ENCODE results near the gene BANF2. TPM values are rescaled to one million over a fixed set of nuclear protein-coding genes. Genes with fewer than 3 reads are reported as not detected.

The BANF2 gene
- total and polyA plus RNA-seq, 9 donors = not detected

GRCh38 chr20:17667445-17667844 lies 32.3 kb upstream of the BANF2 start:
- intact Hi-C loops (cut with DNase I) = no loop called here
- no peak overlapping the region for H3K27ac ChIP-seq
- H3K9me3 ChIP-seq = no peaks in the 10 kb centered on the region
- no peak overlapping the region for H3K4me3 ChIP-seq
- no peak for DNase-seq
- H3K27me3 ChIP-seq = no peaks in the 10 kb centered on the region
- peaks cover 9% of the 10 kb centered on the region for H3K4me1 ChIP-seq (ENCODE audit: insufficient read depth)
- 86 to 89% (median 88%) methylated on average over 3 of the region's 3 CpGs for WGBS, 3 donors
- TF ChIP-seq CTCF (IDR thresholded peaks at IDR 0.05) (no peak), EP300 (IDR thresholded peaks at IDR 0.05) (no peak), POLR2A (IDR thresholded peaks at IDR 0.05) (no peak)
- H3K36me3 ChIP-seq = no peaks in the 10 kb centered on the region

GRCh38 chr20:17668432-17668831 lies 31.3 kb upstream of the BANF2 start:
- 97 to 99% (median 98%) methylated on average over 3 of the region's 3 CpGs for WGBS, 3 donors
- Histone ChIP-seq H3K9me3 (no peaks in the 10 kb centered on the region), H3K4me3 (no peak overlapping the region), H3K27me3 (no peaks in the 10 kb centered on the region), H3K4me1 (ENCODE audit: insufficient read depth) (peaks cover 3% of the 10 kb centered on the region), H3K27ac (no peak overlapping the region), H3K36me3 (no peaks in the 10 kb centered on the region)
- DNase-seq = no peak
- intact Hi-C loops (cut with DNase I) = no loop called here
- TF ChIP-seq EP300 (IDR thresholded peaks at IDR 0.05) = no peak

GRCh38 chr20:17669306-17669931 lies 30.3 kb upstream of the BANF2 start:
- H3K27ac ChIP-seq = no peak overlapping the region
- H3K27me3 ChIP-seq = no peaks in the 10 kb centered on the region
- intact Hi-C loops (cut with DNase I) = no loop called here
- 83 to 87% (median 85%) methylated on average over 12 of the region's 12 CpGs for WGBS, 3 donors
- no peak for DNase-seq
- TF ChIP-seq EP300 (IDR thresholded peaks at IDR 0.05) (no peak), POLR2A (IDR thresholded peaks at IDR 0.05) (no peak), CTCF (IDR thresholded peaks at IDR 0.05) (no peak)
- H3K4me3 ChIP-seq = no peak overlapping the region
- no peaks in the 10 kb centered on the region for H3K36me3 ChIP-seq
- no peaks in the 10 kb centered on the region for H3K9me3 ChIP-seq
- peaks cover 2% of the 10 kb centered on the region for H3K4me1 ChIP-seq (ENCODE audit: insufficient read depth)

- Histone ChIP-seq H3K4me3 (no peak overlapping the region), H3K27ac (no peak overlapping the region), H3K27me3 (no peaks in the 10 kb centered on the region), H3K36me3 (no peaks in the 10 kb centered on the region), H3K4me1 (ENCODE audit: insufficient read depth) (peaks cover 11% of the 10 kb centered on the region), H3K9me3 (no peaks in the 10 kb centered on the region)
- 81 to 86% (median 81%) methylated on average over 1 of the region's 1 CpG for WGBS, 3 donors
- TF ChIP-seq POLR2A (IDR thresholded peaks at IDR 0.05) (no peak), EP300 (IDR thresholded peaks at IDR 0.05) (no peak), CTCF (IDR thresholded peaks at IDR 0.05) (no peak)
- DNase-seq = no peak
- intact Hi-C loops (cut with DNase I) = no loop called here
Measured at GRCh38 chr20:17671011-17671410, 28.8 kb upstream of the BANF2 start.

- Histone ChIP-seq H3K27ac (no peak overlapping the region), H3K36me3 (no peaks in the 10 kb centered on the region), H3K4me3 (no peak overlapping the region), H3K4me1 (ENCODE audit: insufficient read depth) (peaks cover 11% of the 10 kb centered on the region), H3K9me3 (no peaks in the 10 kb centered on the region), H3K27me3 (no peaks in the 10 kb centered on the region)
- intact Hi-C loops (cut with DNase I) = no loop called here
- WGBS, 3 donors = 69 to 83% (median 72%) methylated on average over 4 of the region's 4 CpGs
- no peak for DNase-seq
- TF ChIP-seq EP300 (IDR thresholded peaks at IDR 0.05) (no peak), POLR2A (IDR thresholded peaks at IDR 0.05) (no peak), CTCF (IDR thresholded peaks at IDR 0.05) (no peak)
Measured at GRCh38 chr20:17671565-17671964, 28.2 kb upstream of the BANF2 start.

All from ovary (tissue), 9 donors.